Gastrocnemius medialis (tissue), 4 donors: Measurements from ENCODE around the gene SLC35B4.

ENCODE experiments used
- CTCF ChIP-seq, 5 experiments: fragments of 450-650 bp in 3 of 5; fragments of 200-600 bp in 2 of 5; sonication (generic) in 2 of 5; IDR thresholded peaks in 4 of 5; conservative IDR thresholded peaks in 1 of 5; 1 replicate in 4 of 5; 2 replicates in 1 of 5; pipeline ENCODE4 v1.5.1; 2016 to 2019; ENCODE audit warnings: antibody characterized with exemption in 5 of 5, mild to moderate bottlenecking in 3 of 5, moderate library complexity in 3 of 5
- POLR2A ChIP-seq, 2 donors: fragments of 450-650 bp; IDR thresholded peaks; one replicate each; pipeline ENCODE4 v1.6.1; 2017; ENCODE audit warnings: antibody characterized with exemption in 2 of 2, mild to moderate bottlenecking in 2 of 2, moderate library complexity in 2 of 2

GRCh38 chr7:134330974-134331373 is 14.2 kb upstream of the SLC35B4 start:
- TF ChIP-seq POLR2A (IDR thresholded peaks at IDR 0.05) (no peak), CTCF (IDR thresholded peaks at IDR 0.05 in 4 of 5, conservative IDR thresholded peaks at IDR 0.05 in 1 of 5) (no peak)
